ENCODE data around the gene USP6NL.

GRCh38 chr10:11557513-11557912, 53.9 kb downstream of the USP6NL start:
- TF ChIP-seq EZH2 (IDR thresholded peaks at IDR 0.05), result no peak
- TF ChIP-seq CTCF (IDR thresholded peaks at IDR 0.05), result no peak
